ENCODE measurements around the gene JAK2. TPM values are rescaled to one million over a fixed set of nuclear protein-coding genes. Genes with fewer than 3 reads are reported as not detected.
A peak's percentile ranks its signal among the peaks of the same experiment; 100 is the strongest.
"Not testable (repeated sequence)": the region's sequence is repeated elsewhere in the genome, so short reads cannot be mapped to it uniquely, and the experiment has no call there.

Gene JAK2
- total RNA-seq, 1 donor from 2014 or later = 58.7 TPM

DNA sequence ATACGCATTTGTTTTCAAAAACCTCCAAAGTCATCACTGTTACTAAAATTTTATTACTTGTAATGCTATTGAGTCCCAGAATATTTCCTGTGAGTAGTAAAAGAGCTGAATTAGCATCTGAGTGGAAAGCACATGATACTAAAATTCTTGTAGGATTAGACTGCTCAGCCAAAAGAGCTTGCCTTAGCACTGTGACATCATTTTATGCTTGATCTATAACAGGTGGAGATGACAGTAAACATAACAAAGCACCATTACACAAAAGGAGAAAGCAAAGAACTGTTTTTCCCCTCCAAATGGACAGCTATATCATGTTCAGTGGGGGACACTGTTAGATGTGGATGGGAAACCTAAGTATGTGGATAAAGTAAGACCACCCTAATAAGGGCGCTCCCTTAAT is 5.8 kb upstream of the JAK2 start:
- FAIRE-seq (no peak), DNase-seq (ENCODE audit: low spot score in 2 of 2) (no peak)

DNA sequence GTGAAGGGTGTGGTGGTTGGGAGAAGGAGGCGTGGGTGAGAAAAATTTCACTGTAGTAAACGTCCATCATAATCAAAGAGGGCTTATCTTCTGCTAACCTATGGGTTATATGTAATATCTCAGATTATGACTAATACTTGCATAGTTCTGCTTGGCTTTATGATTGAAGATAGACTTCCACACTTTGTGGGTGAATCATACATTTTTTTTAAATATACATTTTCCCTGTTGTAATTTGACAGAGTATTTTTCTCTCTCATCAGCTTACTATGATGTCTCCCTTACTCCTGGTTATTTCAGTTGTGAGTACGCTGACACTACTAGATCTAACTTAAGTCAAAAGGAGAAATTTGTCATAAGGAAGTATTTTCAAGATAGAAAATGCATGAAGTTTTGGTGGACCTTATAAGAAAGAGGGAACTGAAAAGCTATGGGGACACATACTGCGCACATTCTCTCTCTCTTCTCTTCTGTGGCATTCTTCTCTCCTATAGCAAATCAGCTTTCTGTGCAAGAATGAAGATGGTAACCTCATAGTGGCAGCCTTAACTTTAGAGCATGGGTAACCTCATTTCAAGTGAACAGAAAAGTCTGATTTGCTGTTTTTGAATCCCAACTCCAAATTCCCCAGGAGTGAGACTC is 4.9 kb upstream of the JAK2 start:
- DNase-seq (ENCODE audit: low spot score in 2 of 2) = no peak
- FAIRE-seq = no peak

DNA sequence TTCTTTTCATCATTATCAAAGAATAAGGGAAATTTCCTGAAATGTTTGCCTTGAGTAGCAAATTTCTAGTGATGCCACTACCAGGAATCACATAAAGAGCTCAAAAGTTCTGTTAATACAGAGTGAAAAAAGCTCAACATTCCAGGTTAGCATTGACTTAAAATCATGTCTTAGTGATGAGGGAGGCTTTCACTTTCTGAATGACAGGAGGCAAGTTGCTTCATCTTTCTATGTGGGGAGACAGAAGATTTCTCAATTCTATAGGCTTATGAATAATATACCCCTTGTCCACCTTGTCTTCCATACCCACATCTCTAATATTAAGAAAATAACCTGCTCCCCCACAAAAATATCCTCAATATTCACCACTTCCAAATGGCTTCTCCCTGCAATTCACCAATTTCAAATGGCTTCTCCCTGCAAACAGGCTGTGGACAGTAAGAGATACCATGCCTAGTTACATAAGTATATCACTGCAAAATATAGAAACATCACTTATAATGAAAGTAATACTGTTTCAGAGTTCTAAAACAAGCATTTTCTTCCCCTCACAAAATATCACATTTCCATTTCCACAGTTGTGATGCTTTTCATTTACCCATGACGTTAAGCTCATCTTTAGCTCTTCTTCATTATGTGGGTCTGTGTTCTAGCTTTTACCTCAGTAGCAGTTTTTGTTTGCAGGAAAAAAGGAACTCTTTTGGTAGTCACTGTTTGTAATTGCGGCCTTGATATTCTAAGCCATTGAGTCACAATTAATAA is 2.2 kb upstream of the JAK2 start:
- DNase-seq (ENCODE audit: low spot score in 2 of 2) = no peak
- FAIRE-seq = no peak

DNA sequence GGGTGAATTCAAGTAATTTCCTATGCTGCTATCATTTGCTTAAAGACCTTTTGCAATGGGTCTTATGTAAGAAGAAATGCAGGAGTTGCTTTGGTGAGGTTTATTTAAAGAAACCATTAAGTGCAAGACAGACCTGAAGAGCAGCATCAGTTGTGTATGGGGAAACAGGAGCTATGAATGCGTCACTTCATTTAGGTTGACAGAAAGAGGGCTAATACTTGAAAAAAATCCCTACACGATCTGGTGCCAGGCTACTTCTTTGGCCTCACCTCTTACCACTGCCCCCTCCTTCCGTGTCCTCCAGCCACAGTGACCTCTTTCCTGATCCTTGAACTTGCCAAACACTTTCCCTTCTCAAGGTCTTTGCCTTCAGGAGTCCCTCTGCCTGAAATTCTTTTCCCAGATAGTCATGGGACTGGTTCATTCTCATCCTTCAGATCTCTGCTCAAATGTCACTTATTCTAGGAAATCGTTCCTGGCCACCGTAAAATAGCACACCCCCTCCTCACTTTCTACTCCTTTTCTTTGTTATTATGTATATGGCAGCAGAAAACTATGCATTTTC is 1.4 kb upstream of the JAK2 start:
- DNase-seq (ENCODE audit: low spot score in 2 of 2) = no peak
- FAIRE-seq = no peak

DNA sequence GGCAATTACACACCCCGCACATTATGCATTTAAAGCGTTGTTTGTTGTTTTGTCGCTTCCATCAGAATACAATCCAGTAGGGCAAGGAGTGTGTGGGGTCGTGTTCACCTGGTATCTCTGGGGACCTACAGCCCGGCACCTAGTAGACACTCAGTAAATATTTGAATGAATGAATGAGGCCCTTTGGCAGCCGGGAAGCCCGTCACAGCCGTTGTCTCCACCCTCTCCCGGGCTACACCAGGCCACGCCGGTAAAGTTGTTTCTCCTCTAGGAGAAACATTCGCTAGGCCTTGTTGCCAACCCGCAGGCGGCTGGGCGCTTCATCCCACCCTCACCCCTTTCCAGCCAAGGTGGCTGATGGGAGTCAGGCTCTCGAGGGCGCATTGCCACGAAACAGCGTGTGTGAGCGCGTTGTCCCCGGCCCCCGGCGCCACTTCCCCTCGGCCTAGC is 876 bp upstream of the JAK2 start:
- no peak for DNase-seq (ENCODE audit: low spot score in 2 of 2)

DNA sequence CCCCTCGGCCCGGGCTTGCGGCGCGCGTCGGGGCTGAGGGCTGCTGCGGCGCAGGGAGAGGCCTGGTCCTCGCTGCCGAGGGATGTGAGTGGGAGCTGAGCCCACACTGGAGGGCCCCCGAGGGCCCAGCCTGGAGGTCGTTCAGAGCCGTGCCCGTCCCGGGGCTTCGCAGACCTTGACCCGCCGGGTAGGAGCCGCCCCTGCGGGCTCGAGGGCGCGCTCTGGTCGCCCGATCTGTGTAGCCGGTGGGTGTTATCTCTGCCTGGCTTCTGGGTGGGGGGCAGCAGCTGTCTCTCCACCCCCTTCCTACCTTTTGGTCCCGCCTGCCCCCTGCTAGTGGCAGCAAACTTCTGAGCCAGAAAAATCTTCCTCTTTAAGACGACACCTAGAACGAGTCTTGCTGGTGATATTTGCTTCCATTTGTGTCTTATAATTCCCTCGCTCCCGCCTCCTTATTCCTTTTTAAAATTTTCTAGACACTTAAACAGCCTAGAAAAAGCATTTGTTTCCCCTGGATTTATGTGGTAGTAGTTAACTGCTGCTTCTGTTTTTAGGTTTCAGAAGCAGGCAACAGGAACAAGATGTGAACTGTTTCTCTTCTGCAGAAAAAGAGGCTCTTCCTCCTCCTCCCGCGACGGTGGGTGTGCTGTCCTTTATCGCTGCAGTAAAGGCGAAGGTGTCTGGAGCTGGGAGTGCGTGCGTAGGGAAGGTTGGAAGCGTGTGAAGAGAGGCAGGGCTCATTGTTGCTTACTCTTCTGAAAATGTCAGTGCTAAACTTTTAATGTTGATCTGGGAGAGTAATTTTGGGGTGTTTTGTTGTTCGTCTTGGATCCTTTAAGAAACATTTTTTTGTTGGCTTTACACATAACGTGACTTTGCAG is 554 bp downstream of the JAK2 start:
- FAIRE-seq (no peak), DNase-seq (ENCODE audit: low spot score in 2 of 2) (no peak)

More for the DNA sequence above, 876 bp upstream of the JAK2 start:
- no peak for FAIRE-seq

DNA sequence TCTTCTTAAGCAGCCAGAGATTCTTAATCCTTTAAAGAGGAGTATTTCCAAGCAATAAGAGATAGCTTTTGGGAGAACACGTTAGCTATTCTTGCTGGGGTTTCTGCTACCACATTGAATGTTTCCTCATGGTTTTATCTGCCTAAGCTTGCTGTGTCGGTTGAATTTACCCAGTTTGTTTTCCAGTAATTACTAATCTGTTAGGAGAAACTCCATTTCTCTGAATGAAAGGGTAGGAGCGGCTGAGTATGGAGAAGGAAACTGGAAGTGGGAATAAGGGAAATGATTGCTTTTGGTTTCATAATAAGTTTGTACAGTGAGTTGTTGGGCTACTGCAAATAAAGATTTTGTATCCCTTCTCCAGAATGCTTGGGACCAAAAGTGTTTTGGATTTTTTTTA is 1.2 kb downstream of the JAK2 start:
- no peak for FAIRE-seq

DNA sequence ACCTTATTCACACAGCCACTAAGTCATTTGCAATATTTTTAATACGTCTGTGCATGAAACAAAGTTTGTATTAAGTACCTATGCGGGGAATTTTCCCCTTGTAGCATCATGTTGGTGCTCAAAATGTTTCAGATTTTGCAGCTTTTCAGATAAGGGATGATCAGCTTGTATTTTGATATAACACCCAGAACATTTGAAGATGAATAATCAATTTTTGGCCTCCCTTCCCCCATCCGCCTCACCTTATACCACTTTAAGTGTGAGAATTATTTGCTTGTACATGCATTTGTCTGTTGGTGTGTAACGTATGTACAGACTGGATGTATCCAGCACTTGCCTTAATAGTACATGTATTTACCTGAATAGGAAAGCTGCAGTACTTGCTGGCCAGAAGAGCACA is 1.7 kb downstream of the JAK2 start:
- no peak for FAIRE-seq

More for the DNA sequence above, 1.2 kb downstream of the JAK2 start:
- peak in 1 of 2 donors; percentile 14 for DNase-seq (ENCODE audit: low spot score in 2 of 2)

DNA sequence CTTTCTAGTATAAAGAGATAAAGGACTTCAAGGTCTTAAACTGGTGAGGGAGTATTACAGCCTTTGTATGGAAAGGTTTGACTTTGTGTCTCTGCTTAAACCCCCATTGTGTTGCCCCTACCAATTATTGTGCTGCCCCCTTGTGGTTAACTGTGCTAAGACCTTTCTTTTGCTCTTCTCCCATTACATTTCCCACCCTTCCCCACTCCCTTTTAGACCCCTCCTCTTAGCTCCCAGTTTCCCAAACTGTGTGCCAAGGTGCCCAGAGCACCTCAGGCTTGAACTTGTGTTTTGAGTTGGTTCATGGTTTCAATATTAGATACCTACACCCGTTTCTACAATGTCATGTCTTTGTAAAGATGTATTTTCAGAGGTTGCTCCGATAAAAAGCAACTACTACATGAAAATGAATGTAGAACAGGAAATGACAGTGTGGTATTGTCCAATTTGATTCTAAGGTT is 2.9 kb downstream of the JAK2 start:
- no peak for FAIRE-seq
- DNase-seq (ENCODE audit: low spot score in 2 of 2) = no peak

More for the DNA sequence above, 1.7 kb downstream of the JAK2 start:
- DNase-seq (ENCODE audit: low spot score in 2 of 2) = no peak

DNA sequence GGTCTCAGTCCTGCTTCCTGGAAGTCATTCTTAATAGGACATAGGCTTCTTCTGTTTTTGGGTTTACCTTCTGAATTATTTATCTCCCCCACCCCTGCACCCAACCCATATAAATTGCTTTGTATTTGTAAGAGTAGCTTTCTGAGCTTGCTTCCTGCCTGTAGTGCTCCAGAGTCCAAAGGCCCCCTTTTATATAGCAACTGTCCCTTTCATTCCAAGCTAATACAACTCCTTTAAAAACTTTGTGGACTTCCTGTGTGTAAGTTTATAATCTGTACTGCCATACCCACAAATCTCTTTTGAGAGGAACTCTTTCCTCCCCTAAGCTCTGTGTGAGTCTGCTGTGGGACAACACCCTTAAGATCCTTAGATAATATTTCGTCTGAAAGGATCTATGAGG is 7.8 kb downstream of the JAK2 start:
- FAIRE-seq (no peak), DNase-seq (ENCODE audit: low spot score in 2 of 2) (no peak)

DNA sequence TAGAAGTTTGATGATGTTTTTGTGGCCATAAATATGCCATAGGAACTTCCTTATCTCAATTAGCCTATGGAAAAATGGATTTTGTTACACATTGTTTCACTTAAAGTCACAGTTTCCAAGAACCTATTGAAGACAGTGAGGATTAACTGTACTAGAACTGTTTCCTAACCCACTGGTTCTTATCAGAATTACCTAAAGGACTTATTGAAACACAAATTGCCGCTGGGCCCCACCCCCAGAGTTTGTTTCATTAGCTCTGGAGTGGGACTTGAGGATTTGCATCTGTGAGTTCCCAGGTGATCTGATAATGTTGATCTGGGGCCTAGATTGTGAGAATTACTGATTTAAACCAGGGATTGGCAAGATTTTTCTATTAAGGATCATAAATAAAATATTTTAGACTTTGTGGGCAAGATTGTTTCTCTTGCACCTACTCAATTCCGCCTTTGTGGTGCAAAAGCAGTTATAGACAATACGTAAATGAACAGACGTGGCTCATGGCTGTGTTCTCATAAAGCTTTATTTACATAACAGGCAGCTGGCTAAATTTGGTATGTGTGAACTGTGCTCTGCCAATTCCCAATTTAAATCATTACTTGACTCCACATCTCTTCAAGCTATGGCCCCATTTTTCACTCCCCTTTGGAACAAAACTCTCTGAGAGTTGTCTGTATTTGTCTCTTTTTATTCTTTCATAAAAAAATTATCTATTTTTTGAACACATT is 9.3 kb downstream of the JAK2 start:
- no peak for DNase-seq (ENCODE audit: low spot score in 2 of 2)
- FAIRE-seq = no peak

DNA sequence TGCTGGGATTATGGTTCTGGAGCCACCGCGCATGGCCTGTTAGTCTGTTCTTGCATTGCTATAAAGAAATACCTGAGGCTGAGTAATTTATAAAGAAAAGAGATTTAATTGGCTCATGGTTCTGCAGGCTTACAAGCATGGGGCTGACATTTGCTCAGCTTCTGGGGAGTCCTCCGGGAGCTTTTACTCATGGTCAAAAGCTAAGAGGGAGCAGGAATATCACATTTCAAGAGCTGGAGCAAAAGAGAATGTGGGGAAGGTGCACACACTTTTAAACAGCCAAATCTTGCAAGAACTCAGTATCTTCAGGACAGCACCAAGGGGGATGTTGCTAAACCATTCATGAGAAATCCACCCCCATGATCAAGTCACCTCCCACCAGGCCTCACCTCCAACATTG is 12.1 kb downstream of the JAK2 start:
- FAIRE-seq = no peak

DNA sequence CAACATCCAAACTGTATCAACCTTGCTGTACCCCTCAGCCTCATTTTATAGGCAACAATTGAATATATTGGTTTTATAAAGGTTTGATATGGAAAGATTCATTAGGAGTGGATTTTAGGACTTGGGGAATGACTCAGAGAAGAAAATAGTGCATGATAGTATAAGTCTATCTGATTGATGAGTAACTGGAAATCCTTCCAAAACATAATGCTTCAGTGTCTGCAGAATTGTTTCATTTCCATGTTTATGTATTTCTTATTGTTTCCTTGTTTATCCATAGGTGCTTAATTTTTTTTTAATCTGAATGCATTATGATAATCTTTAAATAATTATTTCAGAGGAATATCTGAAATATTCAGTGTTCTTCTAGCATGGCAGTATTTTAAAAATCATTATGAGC is 12.6 kb downstream of the JAK2 start:
- no peak for DNase-seq (ENCODE audit: low spot score in 2 of 2)
- peak; percentile 6 for FAIRE-seq

More for the DNA sequence above, 12.1 kb downstream of the JAK2 start:
- DNase-seq (ENCODE audit: low spot score in 2 of 2) = no peak

DNA sequence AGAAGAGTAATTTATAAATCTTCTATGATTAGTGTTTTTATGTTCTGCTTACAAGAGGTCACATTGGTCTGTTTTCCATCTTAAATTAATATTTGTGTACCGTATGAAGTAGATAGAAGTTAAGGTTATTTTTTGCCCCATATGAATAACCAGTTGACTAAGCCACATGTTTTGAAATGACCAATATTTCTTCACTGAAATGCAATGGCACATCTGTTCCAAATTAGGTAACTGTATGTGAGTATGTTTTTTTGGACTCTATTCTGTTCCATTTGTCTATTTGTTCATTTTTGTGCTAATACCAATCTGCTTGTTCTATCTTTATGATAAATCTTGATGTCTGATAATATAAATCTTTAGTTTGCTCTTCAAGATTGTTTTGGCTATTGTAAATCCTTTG is 17.7 kb downstream of the JAK2 start:
- DNase-seq (ENCODE audit: low spot score in 2 of 2) (no peak), FAIRE-seq (no peak)

DNA sequence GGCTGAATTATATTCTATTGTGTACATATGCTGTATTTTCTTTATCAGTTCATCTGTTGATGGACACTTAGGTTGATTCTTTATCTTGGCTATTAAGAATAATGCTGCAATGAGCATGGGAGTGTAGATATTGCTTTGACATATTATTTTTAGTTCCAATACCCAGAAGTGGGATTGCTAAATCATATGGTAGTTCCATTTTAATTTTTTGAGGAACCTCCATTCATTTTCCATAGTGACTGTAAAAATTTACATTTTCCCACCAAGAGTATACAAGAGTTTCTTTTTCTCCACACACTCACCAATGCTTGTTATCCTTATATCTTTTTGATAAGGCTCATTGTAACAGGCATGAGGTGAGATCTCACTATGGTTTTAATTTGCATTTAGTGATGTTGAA is 19.4 kb downstream of the JAK2 start:
- no peak for DNase-seq (ENCODE audit: low spot score in 2 of 2)
- no peak for FAIRE-seq

DNA sequence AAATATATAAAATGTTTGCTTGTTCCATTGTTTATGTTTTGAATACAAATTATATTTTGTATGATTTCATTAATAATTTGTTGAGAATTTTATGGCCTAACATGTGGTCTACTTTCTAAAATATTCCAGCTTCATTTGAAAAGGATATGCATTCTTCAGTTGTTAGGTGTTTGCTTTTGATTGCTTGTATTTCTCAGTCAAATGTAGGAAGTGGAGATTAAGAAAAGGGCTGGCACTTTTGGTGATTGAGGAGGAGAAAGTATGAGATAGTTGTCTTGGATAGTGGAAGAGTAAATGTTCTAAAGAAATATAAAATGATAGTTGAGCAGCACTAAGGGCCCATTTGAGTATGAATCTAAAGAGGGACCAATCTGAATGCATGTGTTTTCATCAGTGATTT is 23.1 kb downstream of the JAK2 start:
- FAIRE-seq = no peak

DNA sequence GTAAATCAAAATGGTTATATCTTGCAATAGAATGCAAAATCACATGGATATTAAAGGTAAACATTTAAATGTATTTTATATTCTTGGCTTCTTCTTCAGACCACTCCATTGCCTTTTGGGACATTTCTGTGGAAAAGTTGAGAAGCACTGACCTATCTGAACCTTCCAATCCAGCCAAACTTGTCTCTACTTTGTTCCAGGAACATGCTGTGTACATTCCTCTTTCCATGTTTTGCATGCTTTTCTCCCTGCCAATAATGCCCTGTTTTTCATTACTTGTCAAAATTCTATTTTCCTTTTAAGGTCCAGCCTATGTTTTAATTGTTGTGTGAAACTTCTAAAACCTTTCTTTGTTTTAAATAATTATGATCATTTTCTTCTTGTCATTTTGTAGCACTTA is 28.3 kb downstream of the JAK2 start:
- FAIRE-seq (peak; percentile 79), DNase-seq (ENCODE audit: low spot score in 2 of 2) (no peak)

More for the DNA sequence above, 23.1 kb downstream of the JAK2 start:
- no peak for DNase-seq (ENCODE audit: low spot score in 2 of 2)

DNA sequence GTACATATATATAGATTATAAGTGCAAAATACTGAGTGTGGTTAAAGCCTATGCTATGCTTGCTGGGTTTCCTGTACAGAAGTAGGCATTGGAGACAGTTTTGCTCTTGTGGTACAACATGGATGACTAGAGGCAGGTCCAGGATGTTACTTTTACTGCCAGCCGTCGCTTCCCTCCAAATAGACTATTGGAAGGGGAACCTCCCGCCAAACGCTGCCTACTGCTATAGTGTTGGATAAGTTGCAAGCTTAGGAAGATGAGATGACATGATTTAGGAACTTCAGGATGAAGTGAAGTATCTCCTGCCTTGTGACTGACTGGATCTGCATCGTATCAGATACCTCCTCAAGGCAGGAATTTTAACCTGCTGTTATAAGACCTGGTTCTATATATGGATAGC is 30.9 kb downstream of the JAK2 start:
- DNase-seq (ENCODE audit: low spot score in 2 of 2) (no peak), FAIRE-seq (no peak)

DNA sequence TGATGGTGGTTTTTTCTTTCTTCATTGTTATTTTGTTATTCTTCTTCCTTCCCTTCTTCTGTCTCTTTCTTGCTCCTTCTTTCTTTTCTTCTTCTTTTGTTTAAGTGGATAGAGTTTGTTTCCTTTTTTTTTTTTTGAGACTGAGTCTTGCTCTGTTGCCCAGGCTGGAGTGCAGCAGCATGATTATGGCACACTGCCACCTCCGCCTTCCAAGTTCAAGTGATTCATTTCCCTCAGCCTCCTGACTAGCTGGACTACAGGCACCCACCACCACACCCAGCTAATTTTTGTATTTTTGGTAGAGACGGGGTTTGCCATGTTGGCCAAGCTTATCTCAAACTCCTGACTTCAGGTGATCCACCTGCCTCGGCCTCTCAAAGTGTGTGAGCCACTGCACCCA is 40.3 kb downstream of the JAK2 start:
- no peak for DNase-seq (ENCODE audit: low spot score in 2 of 2)
- no peak for FAIRE-seq

DNA sequence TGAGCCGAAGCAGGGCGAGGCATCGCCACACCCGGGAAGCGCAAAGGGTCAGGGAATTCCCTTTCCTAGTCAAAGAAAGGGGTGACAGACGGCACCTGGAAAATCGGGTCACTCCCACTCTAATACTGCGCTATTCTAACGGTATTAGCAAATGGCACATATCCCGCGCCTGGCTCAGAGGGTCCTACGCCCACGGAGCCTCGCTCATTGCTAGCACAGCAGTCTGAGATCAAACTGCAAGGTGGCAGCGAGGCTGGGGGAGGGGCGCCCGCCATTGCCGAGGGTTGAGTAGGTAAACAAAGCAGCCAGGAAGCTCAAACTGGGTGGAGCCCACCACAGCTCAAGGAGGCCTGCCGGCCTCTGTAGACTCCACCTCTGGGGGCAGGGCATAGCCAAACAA is 46.9 kb downstream of the JAK2 start:
- not testable (repeated sequence) for FAIRE-seq; DNase-seq (ENCODE audit: low spot score in 2 of 2)
